SU-DHL-6 (cell line): ENCODE results near the gene RRP1B.

ENCODE experiments used
- H2AFZ ChIP-seq: fragments of 200-600 bp; sonication (generic); 2 replicates; pipeline ENCODE4 v1.6.1; 2014; ENCODE audit warnings: low read depth, mild to moderate bottlenecking, moderate library complexity, mixed read lengths, antibody characterized with exemption, low read length; ENCODE audit not compliant: severe bottlenecking
- H3F3A ChIP-seq: fragments of 200-600 bp; shearing (Covaris generic); 2 replicates; pipeline ENCODE4 v1.6.0; 2016; ENCODE audit warnings: antibody characterized with exemption, mild to moderate bottlenecking; ENCODE audit not compliant: insufficient read depth
- H3K27ac ChIP-seq: fragments of 200-600 bp; sonication (generic); 2 replicates; pipeline ENCODE4 v1.5.1; 2016; ENCODE audit warnings: low read depth, mild to moderate bottlenecking, low read length, moderate library complexity, mixed read lengths
- H3K27me3 ChIP-seq: fragments of 200-600 bp; sonication (generic), shearing (Covaris generic); 2 replicates; pipeline ENCODE4 v1.6.0; 2014; ENCODE audit warnings: mild to moderate bottlenecking, low read length
- H3K36me3 ChIP-seq: fragments of 200-600 bp; sonication (generic); 2 replicates; pipeline ENCODE4 v1.6.1; 2014; ENCODE audit warnings: mild to moderate bottlenecking, low read length, mixed read lengths
- H3K4me2 ChIP-seq: fragments of 300-600, 200-600 bp; shearing (Covaris generic), sonication (generic); 2 replicates; pipeline ENCODE4 v1.6.0; 2014; ENCODE audit warnings: low read length, low read depth, mild to moderate bottlenecking; ENCODE audit not compliant: poor library complexity, severe bottlenecking
- H3K4me3 ChIP-seq: fragments of 200-600 bp; sonication (generic); 2 replicates; pipeline ENCODE4 v1.5.1; 2014; ENCODE audit warnings: antibody characterized with exemption, low read length, mild to moderate bottlenecking, mixed read lengths; ENCODE audit not compliant: insufficient read depth, poor library complexity, severe bottlenecking
- H3K79me2 ChIP-seq: fragments of 200-600 bp; sonication (generic); 2 replicates; pipeline ENCODE4 v1.6.1; 2014; ENCODE audit warnings: mild to moderate bottlenecking, low read length, moderate library complexity; ENCODE audit not compliant: insufficient read depth
- H3K9ac ChIP-seq: fragments of 200-600 bp; sonication (generic); 2 replicates; pipeline ENCODE4 v1.7.0; 2014; ENCODE audit warnings: mild to moderate bottlenecking, low read length
- H3K9me2 ChIP-seq: fragments of 200-600 bp; sonication (generic); replicated peaks from 2 replicates; pipeline ENCODE4 v1.6.1; 2014; ENCODE audit warnings: low read length; ENCODE audit not compliant: insufficient read depth
- H3K9me3 ChIP-seq: fragments of 200-600 bp; sonication (generic); 2 replicates; pipeline ENCODE4 v1.6.1; 2014; ENCODE audit warnings: low read length, mixed read lengths; ENCODE audit not compliant: insufficient read depth
- H4K20me1 ChIP-seq: fragments of 200-600 bp; sonication (generic); 2 replicates; pipeline ENCODE4 v1.6.1; 2014; ENCODE audit warnings: low read depth, mild to moderate bottlenecking, antibody characterized with exemption, low read length, moderate library complexity, mixed read lengths
- CTCF ChIP-seq: fragments of 200-600 bp; sonication (generic); IDR thresholded peaks from one replicate; pipeline ENCODE4 v1.5.1; 2017; ENCODE audit warnings: antibody characterized with exemption, mild to moderate bottlenecking, low read length, moderate library complexity; ENCODE audit not compliant: insufficient read depth, poor library complexity, severe bottlenecking
- EZH2phosphoT487 ChIP-seq: fragments of 200-600 bp; sonication (generic), shearing (Covaris generic); conservative IDR thresholded peaks from 2 replicates; pipeline ENCODE4 v1.6.1; 2018; ENCODE audit warnings: mild to moderate bottlenecking, antibody characterized with exemption, low read length, moderate library complexity, mixed read lengths

RRP1B gene

GRCh38 chr21:43739621-43740435, 80.5 kb downstream of the RRP1B start:
- Histone ChIP-seq H3K27ac (no peak overlapping the region), H3K36me3 (no peaks in the 10 kb centered on the region), H4K20me1 (no peaks in the 10 kb centered on the region)

GRCh38 chr21:43740497-43741156, 81.3 kb downstream of the RRP1B start:
- no peak for TF ChIP-seq EZH2phosphoT487
- no peak overlapping the region for H3K4me2 ChIP-seq
- no peaks in the 10 kb centered on the region for H3F3A ChIP-seq
- no peak overlapping the region for H3K9ac ChIP-seq
- H3K4me3 ChIP-seq: no peak overlapping the region
- no peaks in the 10 kb centered on the region for H3K79me2 ChIP-seq
- no peaks in the 10 kb centered on the region for H3K36me3 ChIP-seq
- no peak overlapping the region for H3K27ac ChIP-seq
- H3K27me3 ChIP-seq: no peaks in the 10 kb centered on the region
- no peaks in the 10 kb centered on the region for H4K20me1 ChIP-seq
- H2AFZ ChIP-seq: no peak overlapping the region
- H3K9me2 ChIP-seq: no peaks in the 10 kb centered on the region
- H3K9me3 ChIP-seq: no peaks in the 10 kb centered on the region

More at GRCh38 chr21:43739621-43740435, 80.5 kb downstream of the RRP1B start:
- Histone ChIP-seq H2AFZ (no peak overlapping the region), H3K27me3 (no peaks in the 10 kb centered on the region), H3K4me2 (no peak overlapping the region), H3F3A (no peaks in the 10 kb centered on the region), H3K4me3 (no peak overlapping the region), H3K9me2 (no peaks in the 10 kb centered on the region), H3K9ac (no peak overlapping the region), H3K9me3 (no peaks in the 10 kb centered on the region), H3K79me2 (no peaks in the 10 kb centered on the region)
- TF ChIP-seq EZH2phosphoT487: no peak
- TF ChIP-seq CTCF: no peak

GRCh38 chr21:43741423-43742096, 82.2 kb downstream of the RRP1B start:
- H4K20me1 ChIP-seq: no peaks in the 10 kb centered on the region
- no peaks in the 10 kb centered on the region for H3F3A ChIP-seq
- no peaks in the 10 kb centered on the region for H3K36me3 ChIP-seq
- H3K79me2 ChIP-seq: no peaks in the 10 kb centered on the region
- no peak overlapping the region for H3K9ac ChIP-seq
- no peak overlapping the region for H3K4me2 ChIP-seq
- H3K9me3 ChIP-seq: no peaks in the 10 kb centered on the region
- H2AFZ ChIP-seq: no peak overlapping the region
- TF ChIP-seq CTCF: no peak
- no peak for TF ChIP-seq EZH2phosphoT487
- H3K27ac ChIP-seq: no peak overlapping the region
- H3K4me3 ChIP-seq: no peak overlapping the region
- no peaks in the 10 kb centered on the region for H3K27me3 ChIP-seq
- no peaks in the 10 kb centered on the region for H3K9me2 ChIP-seq
